Measurements from ENCODE around the gene ZNF497. TPM values are rescaled to one million over a fixed set of nuclear protein-coding genes. Genes with fewer than 3 reads are reported as not detected.

ZNF497 gene
- total and polyA plus RNA-seq, 2 of the 8 experiments (the other 6 are each of a cell fraction or from before 2014, with no cell fraction given): 0.93 to 1.4 TPM

DNA sequence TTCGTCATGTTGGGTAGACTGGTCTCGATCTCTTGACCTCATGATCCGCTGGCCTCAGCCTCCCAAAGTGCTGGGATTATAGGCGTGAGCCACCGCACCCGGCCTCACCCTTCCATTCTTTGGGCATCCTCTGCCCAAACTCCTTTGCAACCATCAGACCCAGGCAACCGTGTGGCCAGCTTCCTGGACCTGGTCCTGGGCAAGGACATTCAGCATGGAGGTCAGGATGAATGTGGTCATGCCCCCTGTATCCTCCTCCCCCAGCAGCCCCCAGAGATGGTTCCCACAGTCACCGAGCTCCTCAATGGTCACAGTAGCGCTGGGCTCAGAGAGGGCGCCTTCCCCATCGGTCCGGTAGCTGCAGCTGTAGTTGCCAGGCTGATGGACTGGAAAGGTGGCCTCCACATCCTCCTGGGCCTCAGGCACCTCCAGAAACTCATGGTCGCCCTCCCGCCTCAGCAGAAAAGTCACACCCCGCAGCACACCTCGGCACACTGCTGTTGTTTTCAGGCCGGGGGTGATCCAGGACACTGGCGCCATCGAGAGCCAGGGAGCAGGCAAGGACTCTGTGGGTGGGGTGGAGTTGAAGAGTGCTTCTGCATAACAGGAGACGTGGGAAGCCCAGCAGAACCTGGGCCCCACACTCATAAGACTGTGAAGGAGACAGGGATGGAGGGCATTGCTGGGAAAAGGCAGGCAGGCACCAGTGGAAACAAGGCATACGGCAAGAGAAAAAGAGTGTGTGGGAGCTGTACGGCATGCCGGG lies 10.4 kb downstream of the ZNF497 start (continued):
- TF ChIP-seq CHD7 (IDR thresholded peaks at IDR 0.05; ENCODE audit: insufficient replicate concordance, low read length) (no peak), CBX8 (IDR thresholded peaks at IDR 0.05; ENCODE audit: borderline replicate concordance, low read depth, low read length) (no peak), RNF2 (IDR thresholded peaks at IDR 0.05; ENCODE audit: borderline replicate concordance, low read depth, low read length, missing control alignments, poor library complexity, severe bottlenecking) (no peak), ZNF274 (IDR thresholded peaks at IDR 0.05; ENCODE audit: borderline replicate concordance, extremely low read depth, low read length) (no peak), SIRT6 (IDR thresholded peaks at IDR 0.05; ENCODE audit: low read length) (no peak), GTF2F1 (IDR thresholded peaks at IDR 0.05; ENCODE audit: borderline replicate concordance, low read depth, low read length) (no peak), KDM1A (IDR thresholded peaks at IDR 0.05; ENCODE audit: borderline replicate concordance, low read length) (no peak), SUZ12 (IDR thresholded peaks at IDR 0.05; ENCODE audit: low read length) (no peak), TAF1 (IDR thresholded peaks at IDR 0.05; ENCODE audit: low read depth, low read length) (no peak), SAP30 (IDR thresholded peaks at IDR 0.05; ENCODE audit: insufficient read depth, insufficient replicate concordance, low read length) (no peak)

Data from H1 (cell line).